HG02763 (cell line): ENCODE measurements around the gene SH3GL2.

ENCODE experiments used
- ATAC-seq: cut with Tn5 transposase; IDR thresholded peaks from one replicate; pipeline ENCODE4 v1.9.1; 2021; ENCODE audit warnings: mild to moderate bottlenecking, moderate library complexity; ENCODE audit not compliant: unreplicated experiment

Gene SH3GL2

DNA sequence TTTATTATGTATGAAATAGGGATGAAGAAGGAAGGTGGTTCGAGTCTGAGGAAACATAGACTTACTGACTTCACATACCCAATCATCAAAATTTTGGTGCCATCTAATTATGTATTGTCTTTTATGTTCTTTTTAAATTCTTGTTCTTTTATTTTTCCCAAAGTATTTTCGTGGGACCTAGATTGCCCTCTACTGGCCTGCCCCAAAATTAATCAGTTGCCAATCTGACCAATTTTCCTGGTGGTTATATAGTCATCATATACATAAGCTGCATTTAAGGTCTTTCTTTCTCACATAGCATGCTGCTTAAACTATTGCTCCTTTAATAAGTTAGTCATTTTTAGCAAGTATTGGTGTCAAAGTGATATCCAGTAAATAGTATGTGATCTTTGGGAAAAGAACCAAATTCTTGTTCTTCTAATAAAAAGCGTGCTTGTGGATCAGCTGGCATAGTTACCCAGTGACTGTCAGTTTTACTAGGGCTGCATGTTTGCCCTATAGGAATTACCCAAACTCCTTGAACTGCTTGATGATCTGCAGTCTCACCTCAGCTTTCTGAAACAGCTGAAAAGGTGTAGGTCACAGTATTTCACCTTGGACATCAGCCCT lies 223.5 kb downstream of the SH3GL2 start:
- no peak for ATAC-seq

DNA sequence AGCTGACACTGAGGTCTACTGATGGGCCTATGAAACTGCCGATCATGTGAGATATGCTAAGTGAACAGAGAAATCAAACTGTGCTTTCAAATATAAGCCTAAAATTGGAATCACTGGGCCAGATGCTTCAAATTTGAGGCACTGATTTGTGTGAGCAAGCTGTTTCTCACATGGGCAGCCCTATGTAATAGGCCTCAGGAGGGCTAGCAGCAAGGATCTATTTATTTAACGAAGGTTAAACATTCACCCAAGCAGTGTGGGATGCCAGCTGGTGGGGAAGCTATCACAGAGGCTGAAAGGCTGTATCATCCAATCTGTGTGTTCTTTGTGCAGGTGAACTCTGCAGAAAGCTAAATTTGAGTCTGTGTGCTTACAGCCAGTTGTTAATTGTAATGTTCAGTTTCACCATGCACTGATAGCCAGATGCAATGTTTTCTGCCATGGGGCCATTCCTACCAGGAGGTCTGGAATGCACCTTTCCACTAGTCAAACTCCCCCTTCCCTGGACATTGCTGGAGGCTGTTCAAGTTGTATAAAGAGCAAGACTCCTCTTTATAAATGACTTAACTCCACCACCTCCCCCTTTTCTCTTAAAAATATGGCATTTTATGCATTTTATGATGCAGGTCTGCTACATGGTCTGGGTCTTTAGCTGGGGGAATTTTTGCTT lies 228.9 kb downstream of the SH3GL2 start:
- no peak for ATAC-seq

DNA sequence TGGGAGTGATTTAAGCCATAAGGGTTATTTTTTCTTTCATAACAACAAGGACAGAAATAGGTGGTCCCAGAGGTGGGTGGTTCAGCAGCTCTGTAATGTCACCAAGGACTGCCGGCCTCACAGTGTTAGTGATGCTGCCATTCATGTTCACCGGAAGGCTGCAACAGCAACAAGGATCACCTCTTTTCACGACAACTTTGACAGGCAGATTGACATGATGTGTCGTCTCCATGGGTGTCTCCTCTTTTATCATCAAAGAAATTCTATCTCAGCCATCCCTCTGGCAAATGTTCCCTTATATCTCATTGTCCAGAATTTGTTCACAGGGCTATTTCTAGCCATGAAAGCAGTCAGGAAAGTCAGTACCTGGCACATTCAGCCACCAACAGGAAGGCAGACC lies 231.5 kb downstream of the SH3GL2 start:
- no peak for ATAC-seq

DNA sequence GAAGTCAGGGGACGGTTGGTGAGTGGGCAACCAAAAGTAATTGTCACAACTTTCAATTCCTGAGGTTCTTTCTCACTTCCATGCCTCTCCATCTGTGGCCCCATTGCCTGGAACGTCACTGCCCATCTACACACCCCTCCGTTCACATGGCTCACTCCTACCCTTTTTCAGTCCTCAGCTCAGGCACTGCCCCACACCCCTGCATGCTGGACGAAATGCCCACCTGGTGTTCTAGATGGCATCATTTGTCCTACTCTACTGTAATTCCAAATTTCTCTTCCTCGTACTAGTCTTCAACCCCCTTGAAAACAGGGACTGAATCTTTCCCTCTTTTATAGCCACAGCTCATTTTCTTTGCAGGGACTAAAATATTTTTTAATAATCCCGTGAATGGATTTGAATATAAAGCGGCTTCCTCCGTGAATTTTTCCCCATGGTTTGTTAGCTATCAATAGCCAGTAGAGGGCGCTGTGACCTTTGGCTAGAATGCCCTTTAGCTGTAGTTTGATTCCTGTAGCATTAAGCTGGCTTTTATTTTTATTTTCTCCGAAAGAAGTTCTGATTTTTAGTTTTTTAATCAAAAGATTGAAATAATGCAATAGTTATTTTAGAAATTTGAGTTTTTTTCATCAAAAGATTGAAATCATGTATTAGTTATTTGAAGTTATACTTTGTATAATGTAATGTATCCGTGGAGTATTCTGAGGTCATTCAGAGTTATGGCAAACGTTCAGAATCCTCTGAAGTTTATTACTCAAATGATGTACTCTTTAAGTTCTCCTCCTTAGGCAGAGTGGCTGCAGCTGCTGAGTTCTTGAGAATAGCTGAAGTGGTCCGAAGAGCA lies 232.1 kb downstream of the SH3GL2 start:
- no peak for ATAC-seq

DNA sequence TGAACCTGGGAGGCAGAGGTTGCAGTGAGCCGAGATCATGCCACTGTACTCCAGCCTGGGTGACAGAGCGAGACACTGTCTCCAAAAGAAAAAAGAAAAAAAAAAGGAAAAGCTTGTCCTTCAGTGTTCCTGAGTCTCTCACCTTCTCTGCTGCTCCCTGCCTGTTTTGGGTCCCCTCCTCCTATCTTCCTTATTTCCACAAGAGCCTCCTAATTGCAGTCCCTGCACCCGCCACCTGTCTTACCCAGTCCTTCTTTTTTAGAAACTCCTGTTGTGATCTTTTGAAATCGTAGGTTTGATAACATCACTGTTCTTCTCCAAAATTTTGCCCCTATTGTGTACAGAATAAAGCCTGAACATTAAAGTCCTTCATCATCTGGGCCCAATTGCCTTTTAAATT lies 234.9 kb downstream of the SH3GL2 start:
- no peak for ATAC-seq

DNA sequence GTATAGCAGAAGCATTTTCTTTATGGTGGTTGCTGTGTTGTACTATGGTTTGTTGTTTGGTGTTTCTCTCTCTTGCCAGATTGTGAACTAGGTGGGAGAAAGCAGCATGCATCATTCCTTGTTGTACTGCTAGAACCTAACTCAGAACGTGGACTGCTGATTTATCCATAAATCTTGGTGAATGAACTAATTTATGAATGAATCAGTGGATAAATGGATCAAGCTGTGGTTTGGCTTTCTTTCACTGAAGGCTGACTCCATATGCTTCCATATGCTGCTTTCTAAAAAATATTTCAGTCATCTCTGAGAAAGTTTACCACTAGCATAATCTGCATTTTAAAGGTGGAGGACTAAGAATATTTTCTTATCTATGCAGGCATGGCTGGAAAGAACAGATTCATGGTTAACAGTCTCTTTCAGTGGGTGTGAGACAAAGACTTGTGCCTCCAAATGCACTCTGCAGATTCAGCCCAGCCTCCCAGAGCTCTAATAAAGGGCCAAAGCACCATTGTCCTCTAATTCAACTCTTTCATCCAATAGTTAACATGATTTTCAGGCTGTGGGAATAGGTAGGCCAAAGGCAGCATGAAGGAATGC lies 237.7 kb downstream of the SH3GL2 start:
- ATAC-seq = no peak

DNA sequence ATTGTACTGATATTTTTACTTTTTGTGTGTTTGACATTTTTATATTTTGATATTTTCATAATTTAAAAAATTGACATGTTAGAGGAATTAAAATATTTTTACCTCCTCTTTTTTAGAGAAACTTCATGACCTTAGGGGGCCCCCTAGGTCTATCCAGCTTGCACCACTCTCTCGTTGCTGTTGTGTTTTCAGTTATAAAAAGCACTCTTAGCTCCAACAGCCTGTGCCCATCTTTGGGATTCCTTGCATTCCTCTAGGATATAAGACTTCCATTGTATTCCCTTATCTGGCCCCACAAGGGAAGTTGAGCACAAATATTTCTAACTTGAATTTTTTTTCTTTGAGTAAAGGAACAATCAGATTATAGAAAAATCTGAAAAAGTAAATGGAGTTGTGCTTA lies 245.3 kb downstream of the SH3GL2 start:
- no peak for ATAC-seq

DNA sequence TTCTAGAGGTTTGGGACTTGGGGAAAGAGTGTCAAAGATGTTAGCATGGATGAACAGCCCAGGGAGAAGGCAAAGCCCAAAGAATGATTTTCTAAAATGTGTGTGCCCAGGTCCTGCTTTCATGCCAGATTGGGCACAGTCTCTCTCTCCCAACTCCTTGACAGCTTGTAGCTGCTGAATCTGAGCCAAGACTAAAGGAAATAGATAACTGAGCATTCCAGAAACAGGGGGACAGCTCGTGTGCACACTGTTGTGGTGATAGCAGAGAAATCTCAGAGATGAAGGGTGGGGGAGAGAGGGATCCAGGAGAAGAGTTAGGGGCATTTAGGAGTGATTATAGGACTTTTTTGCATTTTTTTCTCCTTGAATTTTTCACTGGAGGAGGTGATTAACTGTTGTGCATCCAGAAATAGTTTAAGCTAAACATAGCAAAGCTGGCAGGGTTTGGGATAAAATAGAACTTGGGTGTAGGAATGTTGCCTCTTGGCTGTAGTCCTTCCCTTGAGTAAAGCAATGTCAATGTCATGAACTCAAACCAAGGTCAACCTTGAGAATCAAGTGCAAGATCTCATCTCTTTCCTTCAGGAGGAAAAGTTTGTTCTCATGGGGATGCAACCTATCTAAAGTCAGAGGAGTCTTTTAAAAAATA lies 245.9 kb downstream of the SH3GL2 start:
- no peak for ATAC-seq

DNA sequence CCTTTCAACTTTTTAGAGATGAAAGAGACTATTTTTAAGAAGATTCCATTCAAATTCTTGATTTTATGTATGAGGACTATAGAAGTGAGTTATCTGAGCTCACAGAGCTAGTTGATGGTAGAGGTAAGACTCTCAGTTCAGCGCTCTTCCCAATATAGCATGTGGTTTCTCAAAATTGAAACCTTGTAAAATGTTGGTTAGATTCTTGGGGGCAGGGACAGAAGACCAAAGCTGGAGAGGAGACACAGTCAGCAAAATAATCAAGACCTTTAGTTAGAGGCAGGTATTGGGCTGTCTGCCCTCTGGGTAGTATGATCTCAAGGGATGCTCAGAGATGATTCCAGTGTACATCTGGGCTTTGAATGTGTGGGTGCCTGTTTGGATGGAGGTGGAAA lies 246.4 kb downstream of the SH3GL2 start:
- no peak for ATAC-seq

DNA sequence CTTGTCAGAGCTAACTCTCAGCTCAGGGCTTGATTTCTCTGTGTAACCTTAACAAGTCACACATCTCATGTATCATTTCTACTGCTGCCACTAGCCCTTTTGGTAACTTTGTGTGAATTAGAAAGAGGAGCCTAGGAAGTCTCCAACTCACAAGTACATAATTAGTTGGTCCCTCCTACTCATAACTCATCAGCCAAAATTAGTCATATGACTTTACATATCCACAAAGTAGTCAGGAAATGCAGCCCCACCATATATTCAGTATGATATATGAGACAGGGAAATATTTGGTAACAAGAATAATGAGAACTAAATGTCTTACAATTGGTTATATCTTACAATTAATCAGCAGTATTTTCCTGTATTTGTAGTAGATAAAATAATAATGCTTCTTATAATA lies 250.2 kb downstream of the SH3GL2 start:
- ATAC-seq = no peak

DNA sequence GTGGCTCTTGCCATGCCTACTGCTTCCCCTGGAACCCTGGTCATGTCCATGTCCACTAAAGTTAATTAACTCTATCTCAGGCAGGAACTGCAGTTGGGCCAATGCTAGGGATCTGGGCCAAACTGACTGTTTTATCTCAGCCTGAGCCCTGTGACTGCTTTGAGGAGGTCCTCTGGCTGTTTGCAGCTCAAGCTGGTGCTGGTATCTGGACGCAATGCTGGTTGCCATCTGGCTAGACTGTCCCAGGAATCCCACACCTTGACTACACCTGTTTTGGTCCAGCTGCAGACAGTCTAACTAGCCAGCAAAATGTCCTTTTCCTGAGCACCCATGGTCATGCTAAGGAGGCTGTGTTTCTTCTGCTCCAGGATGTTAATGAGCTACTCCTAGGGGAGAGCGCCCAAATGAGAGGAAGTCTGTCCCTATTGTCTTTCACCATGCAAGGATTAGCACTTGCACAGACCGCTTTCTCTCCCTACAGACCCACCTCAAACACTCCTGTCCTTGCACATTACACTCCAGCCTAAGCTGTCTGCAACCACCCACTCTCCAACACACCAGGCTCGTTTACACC lies 251.0 kb downstream of the SH3GL2 start:
- no peak for ATAC-seq

DNA sequence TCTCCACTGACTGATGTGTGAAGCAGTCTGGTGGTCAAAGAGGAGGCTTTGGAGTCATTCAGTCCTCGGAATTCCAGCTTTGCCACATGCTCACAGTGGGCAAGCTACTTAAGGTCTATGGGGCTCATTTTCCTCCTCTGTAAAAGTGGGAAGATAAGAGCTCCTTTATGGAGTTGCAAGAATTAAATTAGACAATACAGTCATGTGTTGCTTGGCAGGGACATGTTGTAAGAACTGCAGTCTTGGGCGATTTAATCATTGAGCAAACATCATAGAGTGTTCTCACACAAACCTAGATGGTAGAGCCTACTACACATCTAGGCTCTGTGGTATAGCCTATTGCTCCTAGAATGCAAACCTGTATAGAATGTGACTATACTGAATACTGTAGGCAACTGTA lies 253.9 kb downstream of the SH3GL2 start:
- no peak for ATAC-seq

DNA sequence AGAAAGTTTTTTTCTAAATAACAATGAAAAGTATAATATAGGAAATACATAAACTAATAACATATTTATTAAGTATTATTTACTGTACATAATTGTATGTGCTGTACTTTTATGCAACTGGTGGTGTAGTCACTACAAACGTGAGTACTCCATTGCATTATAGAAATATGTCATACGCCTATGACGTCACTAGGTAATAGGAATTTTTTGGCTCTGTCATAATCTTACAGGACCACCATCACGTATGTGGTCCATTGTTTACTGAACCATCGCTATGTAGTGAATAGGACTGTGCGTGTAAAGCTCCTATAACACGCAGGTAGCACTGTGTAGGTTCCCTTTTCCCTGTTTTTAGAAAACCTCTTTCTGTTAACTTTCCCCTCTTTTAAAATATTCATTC lies 255.0 kb downstream of the SH3GL2 start:
- ATAC-seq = no peak

DNA sequence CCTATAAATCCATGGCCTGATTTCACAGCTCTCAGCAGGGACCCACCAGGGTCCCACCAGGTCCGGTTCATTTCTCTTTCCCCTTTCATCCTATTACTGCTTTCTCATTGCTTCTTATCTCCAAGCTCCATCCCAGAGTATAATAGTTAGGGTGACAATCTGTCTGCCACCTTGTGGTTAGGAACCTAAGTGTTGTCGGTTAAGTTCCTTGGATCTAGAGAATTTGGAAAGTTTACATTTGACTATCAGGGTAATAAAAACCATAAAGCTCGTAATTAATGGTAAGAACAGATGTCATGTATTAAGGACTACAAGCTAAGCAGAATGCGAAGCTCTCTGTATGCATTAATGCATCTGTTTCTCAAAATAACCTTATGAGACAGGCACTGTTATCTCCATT lies 259.1 kb downstream of the SH3GL2 start:
- ATAC-seq = no peak

DNA sequence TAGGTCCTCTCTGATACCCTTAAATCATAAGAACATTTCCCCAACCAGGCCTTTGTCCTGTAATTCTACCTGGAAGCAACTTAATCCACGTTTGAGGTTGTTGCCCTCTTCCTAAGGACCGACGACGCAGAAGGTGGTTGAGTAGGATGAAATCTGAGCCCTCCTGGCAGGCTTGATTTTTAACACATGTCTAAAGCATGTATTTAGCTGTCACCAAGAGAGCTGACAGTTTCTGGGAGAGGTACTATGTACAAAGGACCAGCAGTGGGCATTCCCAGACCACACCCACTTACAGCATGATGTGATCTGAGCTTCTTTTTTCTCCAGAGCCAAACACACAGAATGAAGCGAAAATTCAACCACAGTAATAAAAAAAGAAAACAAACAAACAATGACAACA lies 260.9 kb downstream of the SH3GL2 start:
- no peak for ATAC-seq

DNA sequence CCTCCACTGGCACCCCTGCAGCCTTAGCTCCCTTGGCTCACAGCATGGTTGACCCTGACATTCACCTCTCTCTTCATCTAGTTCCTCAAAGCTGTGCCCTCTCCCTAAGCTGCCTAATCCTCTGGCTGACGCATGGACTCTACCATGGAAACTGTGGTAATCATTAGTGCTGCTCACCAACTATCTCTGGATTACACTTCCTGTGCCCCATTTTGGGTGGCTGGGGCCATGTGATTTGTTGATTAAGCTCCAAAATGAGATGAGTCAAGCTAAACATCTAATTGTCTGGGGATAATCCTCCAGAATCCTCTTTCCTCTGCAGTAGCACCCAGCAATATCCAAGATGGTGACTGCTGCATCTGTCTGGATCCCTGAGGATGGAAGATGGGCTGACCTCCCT lies 264.4 kb downstream of the SH3GL2 start:
- ATAC-seq = no peak
